BE2C (cell line): ENCODE data around the gene USPL1.

Source experiments
- DNase-seq: peaks from one replicate; pipeline ENCODE4 v3.0.0-alpha.2; 2020
- H3K27me3 ChIP-seq: fragments of 250-450 bp; sonication (Bioruptor Pico); 2 replicates; pipeline ENCODE4 v1.5.1; 2020; ENCODE audit warnings: mild to moderate bottlenecking
- H3K36me3 ChIP-seq: fragments of 250-450 bp; sonication (Bioruptor Pico); 2 replicates; pipeline ENCODE4 v1.5.1; 2020; ENCODE audit warnings: mild to moderate bottlenecking
- H3K4me1 ChIP-seq: fragments of 250-450 bp; sonication (Bioruptor Pico); 2 replicates; pipeline ENCODE4 v1.5.1; 2020
- H3K4me3 ChIP-seq: 2 replicates; pipeline ENCODE4 v1.5.1; 2011; ENCODE audit warnings: low read depth, low read length
- H3K9me3 ChIP-seq: fragments of 250-450 bp; sonication (Bioruptor Pico); 2 replicates; pipeline ENCODE4 v1.5.1; 2020
- CTCF ChIP-seq: IDR thresholded peaks from 2 replicates; pipeline ENCODE4 v1.5.1; 2012; ENCODE audit warnings: mild to moderate bottlenecking, low read depth, low read length

USPL1 gene

DNA sequence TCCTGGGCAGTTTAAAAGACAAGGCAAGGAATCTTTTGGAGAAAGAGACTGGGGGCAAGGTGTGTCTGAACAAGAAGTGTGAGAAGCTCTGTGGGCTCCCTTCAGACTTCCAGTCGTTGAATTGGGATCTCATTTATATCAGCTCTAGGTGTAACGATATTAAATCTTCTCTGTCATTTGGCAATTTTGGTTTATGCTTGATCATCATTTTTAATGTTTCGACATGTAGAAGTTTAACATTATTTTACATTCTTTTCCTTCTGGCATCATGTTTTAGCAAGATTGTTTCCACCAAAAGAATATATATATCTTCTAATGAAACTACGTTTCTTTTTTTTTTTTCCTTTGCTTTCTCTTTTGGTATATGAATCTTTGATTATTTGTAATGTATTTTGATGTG, 49.3 kb downstream of the USPL1 start:
- H3K4me3 ChIP-seq: no peak overlapping the region
- H3K36me3 ChIP-seq: no peaks in the 10 kb centered on the region
- H3K27me3 ChIP-seq: no peaks in the 10 kb centered on the region
- no peaks in the 10 kb centered on the region for H3K9me3 ChIP-seq
- TF ChIP-seq CTCF: no peak
- DNase-seq: no peak
- H3K4me1 ChIP-seq: no peaks in the 10 kb centered on the region; the same call in 1 of the 2 replicates

DNA sequence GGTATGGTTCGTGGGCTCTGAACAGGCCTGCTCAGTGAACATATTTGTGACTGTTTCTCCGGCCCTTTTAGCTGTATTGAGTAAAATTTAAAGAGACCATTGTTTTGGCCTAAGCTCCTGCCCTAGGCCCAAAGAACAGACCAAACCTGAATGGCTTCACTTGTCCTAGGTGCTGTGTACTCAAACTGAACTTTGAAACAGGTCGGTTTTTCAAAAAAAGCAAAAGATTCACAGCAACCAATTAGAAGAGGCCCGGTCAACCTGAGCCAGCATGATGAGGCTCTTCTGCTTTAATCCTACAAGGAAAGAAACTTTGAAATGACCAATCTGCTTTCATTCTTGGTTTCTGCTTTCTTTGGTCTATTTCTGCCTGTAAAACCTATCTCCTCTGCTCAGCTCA, 50.6 kb downstream of the USPL1 start:
- H3K4me1 ChIP-seq: no peaks in the 10 kb centered on the region; the same call in 1 of the 2 replicates
- H3K9me3 ChIP-seq: no peaks in the 10 kb centered on the region
- no peak for DNase-seq
- no peaks in the 10 kb centered on the region for H3K36me3 ChIP-seq
- TF ChIP-seq CTCF: no peak
- no peak overlapping the region for H3K4me3 ChIP-seq
- H3K27me3 ChIP-seq: no peaks in the 10 kb centered on the region

- H3K36me3 ChIP-seq: no peaks in the 10 kb centered on the region
- no peaks in the 10 kb centered on the region for H3K27me3 ChIP-seq
- H3K4me1 ChIP-seq: no peaks in the 10 kb centered on the region
- no peak for DNase-seq
- H3K4me3 ChIP-seq: no peak overlapping the region
- TF ChIP-seq CTCF: no peak
- no peaks in the 10 kb centered on the region for H3K9me3 ChIP-seq
Observed at GRCh38 chr13:30671271-30671815, 53.6 kb downstream of the USPL1 start.

DNA sequence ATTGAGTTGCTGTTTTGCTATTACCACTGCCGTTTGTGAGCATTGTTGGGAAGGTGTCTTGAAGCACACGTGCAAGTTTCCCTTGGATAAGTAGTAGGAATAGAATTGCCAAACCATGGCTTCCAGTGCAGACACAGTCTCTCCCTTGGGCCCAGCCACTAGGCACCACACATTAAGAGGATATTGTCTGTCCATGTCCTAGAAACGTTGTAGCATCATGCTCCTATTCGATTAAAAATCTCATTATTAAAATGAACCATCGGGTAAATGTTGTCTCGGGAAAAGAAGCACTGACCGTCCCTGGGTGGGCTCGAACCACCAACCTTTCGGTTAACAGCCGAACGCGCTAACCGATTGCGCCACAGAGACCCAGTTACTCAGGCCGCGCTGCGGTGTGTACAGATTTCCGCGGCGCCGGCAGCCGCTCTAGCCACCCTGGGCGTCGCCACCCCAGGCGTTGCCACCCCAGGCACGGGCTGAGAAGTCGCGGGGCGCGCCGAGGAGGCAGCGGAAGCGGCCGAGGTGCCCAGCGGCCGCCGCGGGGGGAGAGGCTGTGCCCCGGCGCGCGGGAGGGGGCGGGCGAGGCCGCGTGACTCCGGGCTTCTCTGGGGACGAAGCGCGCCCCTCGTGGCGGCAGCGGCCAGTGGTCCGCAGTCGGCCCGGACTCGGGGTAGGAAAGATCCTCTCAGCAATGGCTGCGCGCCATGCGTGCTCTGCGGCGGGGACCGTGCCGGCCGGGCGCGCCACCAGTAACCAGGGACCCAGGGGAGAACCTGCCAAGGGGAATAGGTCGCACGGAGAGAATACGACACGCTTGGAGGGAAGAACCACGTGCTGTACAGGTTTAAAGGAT, 56.2 kb downstream of the USPL1 start:
- Histone ChIP-seq H3K9me3 (no peaks in the 10 kb centered on the region), H3K27me3 (no peaks in the 10 kb centered on the region), H3K36me3 (no peaks in the 10 kb centered on the region), H3K4me3 (peak overlapping the region; percentile 61), H3K4me1 (no peaks in the 10 kb centered on the region)
- peak; percentile 95 for DNase-seq
- peak; percentile 54 for TF ChIP-seq CTCF

GRCh38 chr13:30675717-30676116, 58.0 kb downstream of the USPL1 start:
- no peak for TF ChIP-seq CTCF
- no peaks in the 10 kb centered on the region for H3K27me3 ChIP-seq
- H3K4me3 ChIP-seq: no peak overlapping the region
- H3K9me3 ChIP-seq: no peaks in the 10 kb centered on the region
- no peaks in the 10 kb centered on the region for H3K4me1 ChIP-seq
- no peak for DNase-seq
- no peaks in the 10 kb centered on the region for H3K36me3 ChIP-seq

DNA sequence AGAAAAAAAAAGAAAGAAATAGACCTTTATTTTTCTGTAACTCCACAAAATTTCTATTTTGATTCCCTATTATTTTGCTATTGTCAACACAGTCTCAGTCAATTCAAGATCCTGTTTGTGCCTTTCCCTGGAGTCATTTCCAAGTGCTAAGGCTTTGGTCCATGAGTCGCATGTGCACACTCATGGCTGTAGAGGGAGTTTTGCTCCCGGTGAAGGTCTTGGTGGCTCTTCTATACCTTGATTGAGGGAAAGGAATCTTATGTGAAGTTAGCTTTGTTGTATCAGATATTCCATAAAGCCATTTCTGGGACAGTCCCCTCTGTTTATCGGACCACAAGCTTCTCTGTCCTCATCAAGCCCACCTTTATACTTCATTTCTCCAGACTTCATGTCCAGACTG, 59.0 kb downstream of the USPL1 start:
- Histone ChIP-seq H3K36me3 (no peaks in the 10 kb centered on the region), H3K27me3 (no peaks in the 10 kb centered on the region), H3K9me3 (no peaks in the 10 kb centered on the region), H3K4me1 (peaks cover 7% of the 10 kb centered on the region), H3K4me3 (no peak overlapping the region)
- TF ChIP-seq CTCF: peak; percentile 42
- no peak for DNase-seq
